ENCODE data around the gene GPR17.

GPR17 gene

GRCh38 chr2:127630096-127630863 is 15.7 kb upstream of the GPR17 start:
- DNase-seq (ENCODE audit: low spot score): no peak

- no peak for DNase-seq (ENCODE audit: low spot score)
These were observed 15.0 kb upstream of the GPR17 start for GRCh38 chr2:127630864-127631540.

- no peak for DNase-seq (ENCODE audit: low spot score)
These were observed 14.4 kb upstream of the GPR17 start for GRCh38 chr2:127631541-127631996.

- no peak for DNase-seq (ENCODE audit: low spot score)
These were observed 13.9 kb upstream of the GPR17 start for GRCh38 chr2:127631997-127632581.

GRCh38 chr2:127632592-127633489 is 13.1 kb upstream of the GPR17 start:
- DNase-seq (ENCODE audit: low spot score): no peak

- no peak for DNase-seq (ENCODE audit: low spot score)
These were observed 12.3 kb upstream of the GPR17 start for GRCh38 chr2:127633556-127634065.

- no peak for DNase-seq (ENCODE audit: low spot score)
These were observed 11.8 kb upstream of the GPR17 start for GRCh38 chr2:127634066-127634617.

- no peak for DNase-seq (ENCODE audit: low spot score)
These were observed 11.2 kb upstream of the GPR17 start for GRCh38 chr2:127634626-127635379.

GRCh38 chr2:127635380-127636237 is 10.3 kb upstream of the GPR17 start:
- no peak for DNase-seq (ENCODE audit: low spot score)

GRCh38 chr2:127636248-127637235 is 9.4 kb upstream of the GPR17 start:
- no peak for DNase-seq (ENCODE audit: low spot score)

GRCh38 chr2:127637236-127637630 is 8.7 kb upstream of the GPR17 start:
- no peak for DNase-seq (ENCODE audit: low spot score)

GRCh38 chr2:127637725-127638252 is 8.2 kb upstream of the GPR17 start:
- peak; percentile 71 for DNase-seq (ENCODE audit: low spot score)

- no peak for DNase-seq (ENCODE audit: low spot score)
These were observed 7.4 kb upstream of the GPR17 start for GRCh38 chr2:127638361-127639110.

- DNase-seq (ENCODE audit: low spot score): no peak
These were observed 6.9 kb upstream of the GPR17 start for GRCh38 chr2:127639111-127639474.

- no peak for DNase-seq (ENCODE audit: low spot score)
These were observed 5.6 kb upstream of the GPR17 start for GRCh38 chr2:127640082-127641072.

GRCh38 chr2:127641133-127641532 is 4.8 kb upstream of the GPR17 start:
- no peak for DNase-seq (ENCODE audit: low spot score)
